ENCODE data around the gene CHRNA4. TPM values are rescaled to one million over a fixed set of nuclear protein-coding genes. Genes with fewer than 3 reads are reported as not detected.

CHRNA4 gene
- total and polyA plus RNA-seq, 2 of the 13 experiments (the other 11 are each of a cell fraction or from before 2014, with no cell fraction given) = not detected

DNA sequence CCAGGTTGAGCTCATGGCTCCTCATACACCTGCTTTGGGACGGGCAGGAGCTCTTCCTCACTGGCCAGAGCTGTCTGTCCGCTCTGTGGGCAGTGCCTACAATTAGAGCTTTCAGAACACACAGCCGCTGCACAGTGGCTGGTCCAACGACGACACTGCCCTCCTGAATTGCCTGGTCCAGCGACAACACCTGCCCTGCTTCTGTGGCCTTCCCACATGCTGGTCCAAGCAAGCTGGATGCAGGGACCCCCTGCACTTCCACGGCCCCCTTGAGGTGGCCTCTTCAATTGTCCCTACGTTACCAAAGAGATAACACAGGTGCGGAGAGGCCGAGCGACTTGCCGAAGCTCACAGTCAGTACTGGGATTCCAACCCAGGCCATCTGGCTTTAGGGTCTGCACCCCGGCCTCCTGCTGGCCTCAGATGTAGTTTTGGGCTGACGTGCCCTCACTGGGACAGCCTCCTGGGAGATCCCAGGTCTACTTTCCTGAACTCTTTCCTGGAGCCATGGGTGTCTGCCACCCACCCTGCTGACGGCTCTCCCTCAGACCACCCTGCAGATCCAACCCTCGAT, 1.4 kb upstream of the CHRNA4 start:
- Histone ChIP-seq H3K4me2 (ENCODE audit: low read depth, low read length) (peak overlapping the region; percentile 61), H3K9me3 (ENCODE audit: low read length) (no peaks in the 10 kb centered on the region), H3K36me3 (replicated peaks in 1 of 2; ENCODE audit: control insufficient read depth in 1 of 2, insufficient read depth in 2 of 2, low read length in 2 of 2) (no peaks in the 10 kb centered on the region; a peak in 1 of 5 replicates), H4K20me1 (ENCODE audit: insufficient read depth, low read length) (peaks cover 14% of the 10 kb centered on the region; the same call in 1 of the 2 replicates), H3K27ac (ENCODE audit: extremely low read length, insufficient read depth, low read length) (no peak overlapping the region), H3K27me3 (ENCODE audit: control insufficient read depth in 1 of 2, insufficient read depth in 2 of 2, low read length in 2 of 2) (peaks cover 26 to 76% of the 10 kb centered on the region in 2 experiments), H3K4me3 (replicated peaks in 1 of 3; ENCODE audit: insufficient read depth in 1 of 3, low read depth in 2 of 3, low read length in 3 of 3) (peak overlapping the region in 1 of 3 experiments; percentile 47; a peak in 1 of 6 replicates), H3K79me2 (ENCODE audit: insufficient read depth, low read length) (no peaks in the 10 kb centered on the region), H2AFZ (ENCODE audit: low read length) (no peak overlapping the region), H3K9ac (ENCODE audit: insufficient read depth, low read depth, low read length) (no peak overlapping the region), H3K4me1 (ENCODE audit: insufficient read depth, low read length) (peaks cover 47% of the 10 kb centered on the region)
- peak; percentile 3; the same call in 2 of the 3 replicates for ATAC-seq
- in situ Hi-C loops (cut with HindIII; ENCODE audit: extremely low pct_ligation_motif_present, low pct_unique_long_range_greater_than_20kb) (no loop called here), intact Hi-C loops (cut with micrococcal nuclease; ENCODE audit: unreplicated experiment) (no loop called here)
- POLR2A ChIA-PET = interaction anchor here (0.6 kb wide), 1 partner anchor 15 kb away, joined by 3 read pairs; no protein-coding TSS in a partner anchor
- FAIRE-seq = peak; percentile 39
- no TSS peak for BruUV-seq (replicated peaks)
- CTCF ChIA-PET (ENCODE audit: low intra/inter-chr PET ratio, low total read pairs) = no interaction called here
- WGBS (ENCODE audit: low lambda C conversion rate) = 31% methylated on average over 16 of the region's 16 CpGs
- no peak for DNase-seq (ENCODE audit: low spot score)
- TF ChIP-seq KDM4B (CRISPR knock-in tag; IDR thresholded peaks at IDR 0.05) (no peak), ZNF672 (CRISPR knock-in tag; IDR thresholded peaks at IDR 0.05) (no peak), SAFB2 (CRISPR knock-in tag; IDR thresholded peaks at IDR 0.05; ENCODE audit: borderline replicate concordance, low read depth) (no peak), FUBP1 (CRISPR knock-in tag; IDR thresholded peaks at IDR 0.05; ENCODE audit: borderline replicate concordance) (no peak), ZNF563 (CRISPR knock-in tag; IDR thresholded peaks at IDR 0.05) (peak; percentile 43; the same call in 1 of the 2 replicates), ZNF329 (CRISPR knock-in tag; IDR thresholded peaks at IDR 0.05; ENCODE audit: low read depth) (0 out of 2 replicates have a peak, but pooled peaks have one; percentile 22), SRSF1 (optimal IDR thresholded peaks at IDR 0.05; ENCODE audit: low read depth, low read length) (peak; percentile 24), DNMT1 (CRISPR knock-in tag; IDR thresholded peaks at IDR 0.05) (0 out of 2 replicates have a peak, but pooled peaks have one; percentile 2), SP140L (CRISPR knock-in tag; IDR thresholded peaks at IDR 0.05; ENCODE audit: borderline replicate concordance) (no peak), ZNF768 (CRISPR knock-in tag; IDR thresholded peaks at IDR 0.05) (peak; percentile 65; the same call in 1 of the 2 replicates), ZNF44 (CRISPR knock-in tag; IDR thresholded peaks at IDR 0.05) (no peak), THAP7 (CRISPR knock-in tag; IDR thresholded peaks at IDR 0.05) (no peak), AGO2 (optimal IDR thresholded peaks at IDR 0.05; ENCODE audit: low read depth, low read length) (no peak), MNT (IDR thresholded peaks at IDR 0.05) (no peak)
- TF ChIP-seq, protein P1, sequence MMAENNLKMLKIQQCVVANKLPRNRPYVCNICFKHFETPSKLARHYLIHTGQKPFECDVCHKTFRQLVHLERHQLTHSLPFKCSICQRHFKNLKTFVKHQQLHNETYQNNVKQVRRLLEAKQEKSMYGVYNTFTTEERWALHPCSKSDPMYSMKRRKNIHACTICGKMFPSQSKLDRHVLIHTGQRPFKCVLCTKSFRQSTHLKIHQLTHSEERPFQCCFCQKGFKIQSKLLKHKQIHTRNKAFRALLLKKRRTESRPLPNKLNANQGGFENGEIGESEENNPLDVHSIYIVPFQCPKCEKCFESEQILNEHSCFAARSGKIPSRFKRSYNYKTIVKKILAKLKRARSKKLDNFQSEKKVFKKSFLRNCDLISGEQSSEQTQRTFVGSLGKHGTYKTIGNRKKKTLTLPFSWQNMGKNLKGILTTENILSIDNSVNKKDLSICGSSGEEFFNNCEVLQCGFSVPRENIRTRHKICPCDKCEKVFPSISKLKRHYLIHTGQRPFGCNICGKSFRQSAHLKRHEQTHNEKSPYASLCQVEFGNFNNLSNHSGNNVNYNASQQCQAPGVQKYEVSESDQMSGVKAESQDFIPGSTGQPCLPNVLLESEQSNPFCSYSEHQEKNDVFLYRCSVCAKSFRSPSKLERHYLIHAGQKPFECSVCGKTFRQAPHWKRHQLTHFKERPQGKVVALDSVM (CRISPR knock-in tag; IDR thresholded peaks at IDR 0.05) = no peak
- TF ChIP-seq, protein P2, sequence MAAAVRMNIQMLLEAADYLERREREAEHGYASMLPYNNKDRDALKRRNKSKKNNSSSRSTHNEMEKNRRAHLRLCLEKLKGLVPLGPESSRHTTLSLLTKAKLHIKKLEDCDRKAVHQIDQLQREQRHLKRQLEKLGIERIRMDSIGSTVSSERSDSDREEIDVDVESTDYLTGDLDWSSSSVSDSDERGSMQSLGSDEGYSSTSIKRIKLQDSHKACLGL (CRISPR knock-in tag; IDR thresholded peaks at IDR 0.05) = 0 out of 2 replicates have a peak, but pooled peaks have one; percentile 24
- TF ChIP-seq, protein P3, sequence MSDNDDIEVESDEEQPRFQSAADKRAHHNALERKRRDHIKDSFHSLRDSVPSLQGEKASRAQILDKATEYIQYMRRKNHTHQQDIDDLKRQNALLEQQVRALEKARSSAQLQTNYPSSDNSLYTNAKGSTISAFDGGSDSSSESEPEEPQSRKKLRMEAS (IDR thresholded peaks at IDR 0.05) = 0 out of 2 replicates have a peak, but pooled peaks have one; percentile 20
